Activated naive CD8-positive, alpha-beta T cell treated with anti-CD3 and anti-CD28 coated beads, Interleukin-2, amount 50 U/mL, for 24 hours (primary cell): Measurements from ENCODE around the gene GATAD2B.

Experiments used
- ATAC-seq: fragments of 150-1000 bp; cut with Tn5 transposase; one replicate; pipeline ENCODE4 v1.10.0; 2021
- DNase-seq: peaks from one replicate; pipeline ENCODE4 v3.0.0; 2021
- H3K27ac Mint-ChIP-seq: one replicate; pipeline ENCODE4 v1.8.0; 2021; ENCODE audit warnings: mild to moderate bottlenecking, mixed read lengths
- H3K27me3 Mint-ChIP-seq: one replicate; pipeline ENCODE4 v1.8.0; 2021; ENCODE audit warnings: mixed read lengths
- H3K36me3 Mint-ChIP-seq: one replicate; pipeline ENCODE4 v1.8.0; 2021; ENCODE audit warnings: low read depth, mixed read lengths
- H3K4me1 Mint-ChIP-seq: one replicate; pipeline ENCODE4 v1.8.0; 2021; ENCODE audit warnings: mixed read lengths
- H3K4me3 Mint-ChIP-seq: one replicate; pipeline ENCODE4 v1.8.0; 2021; ENCODE audit warnings: mild to moderate bottlenecking, moderate library complexity, mixed read lengths
- H3K9me3 Mint-ChIP-seq: one replicate; pipeline ENCODE4 v1.8.0; 2021; ENCODE audit warnings: mixed read lengths

GATAD2B gene

GRCh38 chr1:153831026-153831425 is 91.7 kb downstream of the GATAD2B start:
- ATAC-seq: no peak
- peaks cover 14% of the 10 kb centered on the region for H3K36me3 Mint-ChIP-seq
- H3K4me3 Mint-ChIP-seq: no peak overlapping the region
- no peaks in the 10 kb centered on the region for H3K27me3 Mint-ChIP-seq
- no peaks in the 10 kb centered on the region for H3K9me3 Mint-ChIP-seq
- peaks cover 12% of the 10 kb centered on the region for H3K4me1 Mint-ChIP-seq
- H3K27ac Mint-ChIP-seq: peak overlapping the region; percentile 25
- DNase-seq: no peak

GRCh38 chr1:153827168-153827964 is 95.4 kb downstream of the GATAD2B start:
- DNase-seq: no peak
- H3K27me3 Mint-ChIP-seq: no peaks in the 10 kb centered on the region
- H3K27ac Mint-ChIP-seq: no peak overlapping the region
- ATAC-seq: no peak
- no peak overlapping the region for H3K4me3 Mint-ChIP-seq
- peaks cover 19% of the 10 kb centered on the region for H3K36me3 Mint-ChIP-seq
- H3K9me3 Mint-ChIP-seq: no peaks in the 10 kb centered on the region
- H3K4me1 Mint-ChIP-seq: peaks cover 2% of the 10 kb centered on the region

- DNase-seq: no peak
- Mint-ChIP-seq H3K4me3 (no peak overlapping the region), H3K9me3 (no peaks in the 10 kb centered on the region), H3K27ac (peak overlapping the region; percentile 9), H3K27me3 (no peaks in the 10 kb centered on the region), H3K4me1 (no peaks in the 10 kb centered on the region), H3K36me3 (peaks cover 36% of the 10 kb centered on the region)
- ATAC-seq: no peak
Observed at GRCh38 chr1:153818876-153819275, 103.9 kb downstream of the GATAD2B start.

- Mint-ChIP-seq H3K4me1 (no peaks in the 10 kb centered on the region), H3K27me3 (no peaks in the 10 kb centered on the region), H3K36me3 (peaks cover 48% of the 10 kb centered on the region), H3K4me3 (no peak overlapping the region), H3K9me3 (no peaks in the 10 kb centered on the region), H3K27ac (no peak overlapping the region)
- ATAC-seq (no peak), DNase-seq (no peak)
Observed at GRCh38 chr1:153816283-153816889, 106.4 kb downstream of the GATAD2B start.

- no peaks in the 10 kb centered on the region for H3K27me3 Mint-ChIP-seq
- DNase-seq: no peak
- peaks cover 33% of the 10 kb centered on the region for H3K4me1 Mint-ChIP-seq
- no peak for ATAC-seq
- H3K36me3 Mint-ChIP-seq: peaks cover 16% of the 10 kb centered on the region
- peak overlapping the region; percentile 80 for H3K27ac Mint-ChIP-seq
- no peaks in the 10 kb centered on the region for H3K9me3 Mint-ChIP-seq
- peak overlapping the region; percentile 36 for H3K4me3 Mint-ChIP-seq
Observed at GRCh38 chr1:153805886-153806719, 116.7 kb downstream of the GATAD2B start.

GRCh38 chr1:153805042-153805745 is 117.6 kb downstream of the GATAD2B start:
- H3K27me3 Mint-ChIP-seq: no peaks in the 10 kb centered on the region
- H3K4me3 Mint-ChIP-seq: peak overlapping the region; percentile 36
- peak overlapping the region; percentile 80 for H3K27ac Mint-ChIP-seq
- no peaks in the 10 kb centered on the region for H3K9me3 Mint-ChIP-seq
- peaks cover 16% of the 10 kb centered on the region for H3K36me3 Mint-ChIP-seq
- H3K4me1 Mint-ChIP-seq: peaks cover 33% of the 10 kb centered on the region
- DNase-seq (peak; percentile 74), ATAC-seq (peak; percentile 99)

- peak overlapping the region; percentile 17 for H3K4me3 Mint-ChIP-seq
- H3K27me3 Mint-ChIP-seq: no peaks in the 10 kb centered on the region
- ATAC-seq: no peak
- DNase-seq: no peak
- peak overlapping the region; percentile 46 for H3K27ac Mint-ChIP-seq
- peaks cover 33% of the 10 kb centered on the region for H3K4me1 Mint-ChIP-seq
- H3K9me3 Mint-ChIP-seq: no peaks in the 10 kb centered on the region
- peaks cover 10% of the 10 kb centered on the region for H3K36me3 Mint-ChIP-seq
Observed at GRCh38 chr1:153804112-153804511, 118.7 kb downstream of the GATAD2B start.

- Mint-ChIP-seq H3K4me1 (peaks cover 33% of the 10 kb centered on the region), H3K27me3 (no peaks in the 10 kb centered on the region)
Observed at GRCh38 chr1:153803470-153804056, 119.2 kb downstream of the GATAD2B start.

GRCh38 chr1:153801786-153802697 is 120.7 kb downstream of the GATAD2B start:
- Mint-ChIP-seq H3K4me1 (peaks cover 34% of the 10 kb centered on the region), H3K36me3 (peaks cover 6% of the 10 kb centered on the region), H3K27me3 (no peaks in the 10 kb centered on the region), H3K27ac (no peak overlapping the region), H3K9me3 (no peaks in the 10 kb centered on the region), H3K4me3 (no peak overlapping the region)
- DNase-seq (no peak), ATAC-seq (no peak)

More at GRCh38 chr1:153803470-153804056, 119.2 kb downstream of the GATAD2B start:
- ATAC-seq: no peak
- no peak for DNase-seq
- no peak overlapping the region for H3K4me3 Mint-ChIP-seq
- H3K36me3 Mint-ChIP-seq: peaks cover 7% of the 10 kb centered on the region
- H3K27ac Mint-ChIP-seq: no peak overlapping the region
- no peaks in the 10 kb centered on the region for H3K9me3 Mint-ChIP-seq

- ATAC-seq (no peak), DNase-seq (no peak)
- no peaks in the 10 kb centered on the region for H3K9me3 Mint-ChIP-seq
- no peak overlapping the region for H3K27ac Mint-ChIP-seq
- peaks cover 5% of the 10 kb centered on the region for H3K36me3 Mint-ChIP-seq
- no peaks in the 10 kb centered on the region for H3K27me3 Mint-ChIP-seq
- no peak overlapping the region for H3K4me3 Mint-ChIP-seq
- peaks cover 33% of the 10 kb centered on the region for H3K4me1 Mint-ChIP-seq
Observed at GRCh38 chr1:153801028-153801625, 121.6 kb downstream of the GATAD2B start.

GRCh38 chr1:153800516-153800915 is 122.3 kb downstream of the GATAD2B start:
- Mint-ChIP-seq H3K9me3 (no peaks in the 10 kb centered on the region), H3K27ac (no peak overlapping the region), H3K27me3 (no peaks in the 10 kb centered on the region), H3K4me3 (no peak overlapping the region), H3K4me1 (peaks cover 27% of the 10 kb centered on the region), H3K36me3 (peaks cover 5% of the 10 kb centered on the region)
- DNase-seq (no peak), ATAC-seq (no peak)

GRCh38 chr1:153799566-153800465 is 123.0 kb downstream of the GATAD2B start:
- Mint-ChIP-seq H3K27ac (no peak overlapping the region), H3K36me3 (peaks cover 5% of the 10 kb centered on the region), H3K9me3 (no peaks in the 10 kb centered on the region), H3K4me1 (peaks cover 21% of the 10 kb centered on the region), H3K4me3 (no peak overlapping the region), H3K27me3 (no peaks in the 10 kb centered on the region)
- no peak for DNase-seq
- no peak for ATAC-seq
